GM12878 (cell line): ENCODE results near the gene PGRMC2. TPM values are rescaled to one million over a fixed set of nuclear protein-coding genes. Genes with fewer than 3 reads are reported as not detected.

ENCODE experiments used
- ATAC-seq: fragments of 200-7000 bp; cut with Tn5 transposase; 3 replicates; pipeline ENCODE4 v1.9.1; 2020; ENCODE audit warnings: mild to moderate bottlenecking, moderate library complexity
- BruUV-seq: library from RNA; stranded (reverse); fragments of 400-500 nt; replicated peaks from 2 replicates; lab custom pipeline; 2021; lab: Mats Ljungman, UMichigan
- CTCF ChIA-PET: fragments of 300-600 bp; sonication (Branson Sonifier 250); formaldehyde crosslinking; extraction: SDS; loops from one replicate; lab custom pipeline; 2021; ENCODE audit warnings: inconsistent platforms; lab: Yijun Ruan, JAX
- POLR2A ChIA-PET: fragments of 350-600 bp; formaldehyde crosslinking; extraction: SDS; loops from one replicate; lab custom pipeline; 2021; ENCODE audit warnings: inconsistent platforms; lab: Charles Lee
- RAD21 ChIA-PET: fragments of 300-600 bp; sonication (Branson Sonifier 250); formaldehyde crosslinking; loops from one replicate; lab custom pipeline; 2023; ENCODE audit warnings: antibody characterized with exemption; ENCODE audit not compliant: unreplicated experiment; lab: Charles Lee
- SMC1A ChIA-PET: fragments of 300-600 bp; sonication (Branson Sonifier 250); formaldehyde crosslinking; loops from one replicate; lab custom pipeline; 2023; ENCODE audit not compliant: unreplicated experiment, uncharacterized antibody; lab: Charles Lee
- DNase-seq: peaks from one replicate; pipeline ENCODE4 v3.0.0-alpha.2; 2011; ENCODE audit warnings: low read depth, low spot score
- FAIRE-seq: peaks from 3 replicates; lab custom pipeline; 2011; peaks lifted over from hg19 to GRCh38; lab: Jason Lieb, UNC
- H2AFZ ChIP-seq: 2 replicates; pipeline ENCODE4 v1.6.0; 2011; ENCODE audit warnings: low read depth, low read length, control low read depth; ENCODE audit not compliant: control insufficient read depth
- H3K27ac ChIP-seq: 2 replicates; pipeline ENCODE4 v1.5.1; 2011; ENCODE audit warnings: control low read depth; ENCODE audit not compliant: control insufficient read depth, insufficient read depth
- H3K27me3 ChIP-seq, 2 experiments: replicated peaks in 1 of 2; 2 replicates each; pipeline versions ENCODE4 v1.6.0 to v1.6.1; 2011; ENCODE audit warnings: low read length in 1 of 2; ENCODE audit not compliant: control insufficient read depth in 2 of 2, insufficient read depth in 2 of 2
- H3K36me3 ChIP-seq, 2 experiments: 2 replicates each; pipeline ENCODE4 v1.5.1; 2011; ENCODE audit warnings: low read length in 1 of 2; ENCODE audit not compliant: control insufficient read depth in 2 of 2, insufficient read depth in 2 of 2
- H3K4me1 ChIP-seq: 2 replicates; pipeline ENCODE4 v1.6.1; 2011; ENCODE audit warnings: mild to moderate bottlenecking, low read length, moderate library complexity, mixed read lengths; ENCODE audit not compliant: control insufficient read depth, insufficient read depth
- H3K4me2 ChIP-seq: 2 replicates; pipeline ENCODE4 v1.6.0; 2011; ENCODE audit warnings: control low read depth; ENCODE audit not compliant: control insufficient read depth, insufficient read depth
- H3K4me3 ChIP-seq: fragments of 200-600 bp; sonication (generic); 2 replicates; pipeline ENCODE4 v1.5.1; 2016
- H3K79me2 ChIP-seq: 2 replicates; pipeline ENCODE4 v1.6.0; 2011; ENCODE audit warnings: low read length; ENCODE audit not compliant: control insufficient read depth, insufficient read depth
- H3K9ac ChIP-seq: 2 replicates; pipeline ENCODE4 v1.8.0; 2011; ENCODE audit warnings: low read length, control low read depth, mixed read lengths; ENCODE audit not compliant: control insufficient read depth, insufficient read depth
- H3K9me3 ChIP-seq: replicated peaks from 3 replicates; pipeline ENCODE4 v1.5.1; 2011; ENCODE audit warnings: mild to moderate bottlenecking, low read length; ENCODE audit not compliant: control insufficient read depth, insufficient read depth
- H4K20me1 ChIP-seq: 2 replicates; pipeline ENCODE4 v1.6.0; 2011; ENCODE audit not compliant: control insufficient read depth, insufficient read depth
- BMI1 ChIP-seq: fragments of 450-650 bp; IDR thresholded peaks from 2 replicates; pipeline ENCODE4 v1.6.1; 2016; ENCODE audit warnings: mild to moderate bottlenecking, moderate library complexity, borderline replicate concordance
- CEBPZ ChIP-seq: fragments of 150-350 bp; IDR thresholded peaks from 2 replicates; pipeline ENCODE4 v1.6.1; 2016; ENCODE audit warnings: low read depth, low read length
- E4F1 ChIP-seq: fragments of 450-650 bp; IDR thresholded peaks from 2 replicates; pipeline ENCODE4 v1.6.1; 2018; ENCODE audit warnings: borderline replicate concordance, mild to moderate bottlenecking; ENCODE audit not compliant: partially characterized antibody
- JUNB ChIP-seq: IDR thresholded peaks from 2 replicates; pipeline ENCODE4 v1.6.1; 2016; ENCODE audit warnings: antibody characterized with exemption, mild to moderate bottlenecking
- KDM1A ChIP-seq: fragments of 200-600 bp; sonication (generic); IDR thresholded peaks from 2 replicates; pipeline ENCODE4 v1.6.1; 2016; ENCODE audit warnings: borderline replicate concordance
- MLLT1 ChIP-seq: fragments of 450-650 bp; IDR thresholded peaks from 2 replicates; pipeline ENCODE4 v1.6.1; 2016; ENCODE audit warnings: mild to moderate bottlenecking
- NBN ChIP-seq: fragments of 450-650 bp; IDR thresholded peaks from 2 replicates; pipeline ENCODE4 v1.6.1; 2016
- PML ChIP-seq: IDR thresholded peaks from 2 replicates; pipeline ENCODE4 v1.6.1; 2012; ENCODE audit warnings: low read length, inconsistent platforms
- TCF3 ChIP-seq: IDR thresholded peaks from 2 replicates; pipeline ENCODE4 v1.6.1; 2012; ENCODE audit warnings: low read depth, mild to moderate bottlenecking, low read length, borderline replicate concordance; ENCODE audit not compliant: insufficient read depth
- in situ Hi-C: fragments of 300-500 bp; cut with MboI; formaldehyde crosslinking; loops from 9 replicates; pipeline ENCODE4 v1.14.3; 2018; ENCODE audit warnings: mixed read lengths
- intact Hi-C: fragments of 100-400 bp; cut with micrococcal nuclease; formaldehyde crosslinking; loops from one replicate; pipeline ENCODE4 v1.14.2; 2022; ENCODE audit not compliant: unreplicated experiment
- polyA plus RNA-seq, 11 experiments: library from polyadenylated mRNA; depleted of rRNA in 4 of 11; unstranded in 6 of 11; stranded (reverse) in 5 of 11; fragments of >200 nt; fragmentation: Nextera tagmentation in 4 of 11; fragmentation: Illumina TruSeq in 1 of 11; extraction: Ambion mirVana in 4 of 11; extraction: Trizol in 1 of 11; gene quantifications; 1 replicate in 1 of 11; 2 replicates in 10 of 11; pipeline versions ENCODE4 v1.2.1 to v1.2.3, GENCODE V29; 2011 to 2016; ENCODE audit warnings: inconsistent platforms in 2 of 11, missing spikeins in 2 of 11, low read depth in 1 of 11
- total RNA-seq, 4 experiments: library from RNA; depleted of rRNA in 3 of 4; stranded (reverse); fragments of >200 nt in 3 of 4; fragmentation: Illumina TruSeq in 1 of 4; extraction: Trizol in 1 of 4; gene quantifications; 2 replicates each; pipeline versions ENCODE4 v1.2.1 to v1.2.3, GENCODE V29; 2013 to 2021

PGRMC2 gene
- total and polyA plus RNA-seq, 10 of the 15 experiments (the other 5 are each of a cell fraction or from before 2014, with no cell fraction given) = 6.3 to 38.4 (median 12.0) TPM

DNA sequence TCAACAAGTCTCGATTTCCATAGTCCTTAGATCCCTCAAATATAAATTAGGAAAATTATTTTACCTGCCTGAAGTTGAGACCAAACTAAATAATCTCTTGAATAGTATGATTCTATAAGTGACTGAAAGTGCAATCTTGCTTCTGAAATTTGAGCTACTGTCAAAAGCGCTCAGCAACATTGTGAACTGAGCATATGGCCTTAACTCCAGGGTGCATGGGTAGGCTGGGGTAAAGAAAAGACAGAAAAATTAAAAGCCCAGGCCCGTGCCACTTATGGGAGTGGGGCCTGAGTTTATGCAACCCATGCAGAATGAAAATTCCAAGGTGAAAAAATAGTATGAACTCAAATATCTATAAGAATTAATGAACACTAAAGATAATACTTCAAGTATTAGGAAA is 9.8 kb downstream of the PGRMC2 start (continued):
- TF ChIP-seq CEBPZ = no peak
- no peak for TF ChIP-seq KDM1A

DNA sequence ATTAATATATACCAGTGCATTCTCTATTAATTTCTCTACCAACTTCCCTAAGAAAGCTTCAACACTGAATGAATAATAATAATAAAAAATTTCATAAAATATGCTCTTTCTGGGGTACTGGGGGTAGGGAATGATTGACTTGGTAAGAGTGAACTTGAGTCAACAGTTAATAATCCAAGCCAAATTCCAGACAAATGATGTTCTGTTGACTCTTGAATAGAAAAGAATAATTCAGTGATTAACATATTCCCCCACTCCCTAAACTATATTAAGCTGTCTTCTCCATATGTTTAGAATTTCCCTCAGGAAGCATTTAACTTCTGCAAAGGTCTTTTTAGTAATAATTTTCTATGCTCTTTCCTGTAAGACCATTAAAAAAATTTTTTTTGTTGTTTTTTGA is 12.3 kb downstream of the PGRMC2 start:
- H3K27ac ChIP-seq = no peak overlapping the region
- no peak overlapping the region for H2AFZ ChIP-seq
- peaks cover 26% of the 10 kb centered on the region for H3K79me2 ChIP-seq
- ChIA-PET CTCF (interaction anchor here (1.2 to 1.9 kb wide), 2 partner anchors 10 to 298 kb away, joined by 3 to 8 read pairs; no protein-coding TSS in a partner anchor), RAD21 (no interaction called here), SMC1A (interaction anchor here (0.6 to 3.8 kb wide), 3 partner anchors 10 to 435 kb away, joined by 4 to 15 read pairs (median 4); no protein-coding TSS in a partner anchor), POLR2A (interaction anchor here (0.6 kb wide), 1 partner anchor 77 kb away, joined by 5 read pairs; no protein-coding TSS in a partner anchor)
- H3K36me3 ChIP-seq = peaks cover 0 to 3% of the 10 kb centered on the region in 2 experiments; a peak in 1 of 4 replicates
- no peak overlapping the region for H3K4me3 ChIP-seq
- no peaks in the 10 kb centered on the region for H3K27me3 ChIP-seq
- H3K4me1 ChIP-seq = no peaks in the 10 kb centered on the region
- ATAC-seq (no peak), DNase-seq (no peak), FAIRE-seq (no peak)
- in situ Hi-C loops = no loop called here
- H4K20me1 ChIP-seq = no peaks in the 10 kb centered on the region
- H3K9ac ChIP-seq = no peak overlapping the region
- no TSS peak for BruUV-seq
- no peak for TF ChIP-seq TCF3
- TF ChIP-seq PML = no peak
- TF ChIP-seq MLLT1 = no peak
- no peak for TF ChIP-seq NBN
- no peak for TF ChIP-seq JUNB
- TF ChIP-seq BMI1 = no peak
- no peak for TF ChIP-seq E4F1
- no peaks in the 10 kb centered on the region; the same call in none of the 3 replicates for H3K9me3 ChIP-seq
- H3K4me2 ChIP-seq = no peak overlapping the region
- intact Hi-C loops = no loop called here
